IMR-90 (cell line): ENCODE results near the gene OLFM4. TPM values are rescaled to one million over a fixed set of nuclear protein-coding genes. Genes with fewer than 3 reads are reported as not detected.

ENCODE experiments used
- ATAC-seq: fragments of 200-7000 bp; cut with Tn5 transposase; 2 replicates; pipeline ENCODE4 v1.9.1; 2020; ENCODE audit warnings: low read depth, mild to moderate bottlenecking, moderate library complexity
- BruUV-seq: library from RNA; stranded (reverse); fragments of 400-500 nt; replicated peaks from 2 replicates; lab custom pipeline; 2021; lab: Mats Ljungman, UMichigan
- CTCF ChIA-PET: fragments of 300-600 bp; formaldehyde crosslinking; extraction: SDS; loops from one replicate; lab custom pipeline; 2021; ENCODE audit warnings: antibody characterized with exemption; lab: Yijun Ruan, JAX
- POLR2A ChIA-PET: fragments of 300-600 bp; sonication (Branson Sonifier 250); formaldehyde crosslinking; loops from one replicate; lab custom pipeline; 2022; ENCODE audit warnings: antibody characterized with exemption; ENCODE audit not compliant: unreplicated experiment; lab: Charles Lee
- DNase-seq: peaks from one replicate; pipeline ENCODE4 v3.0.0; 2013
- H2AFZ ChIP-seq: replicated peaks from 2 replicates; pipeline ENCODE3; 2013; ENCODE audit warnings: low read length, mild to moderate bottlenecking; ENCODE audit not compliant: poor library complexity
- H2AK5ac ChIP-seq: 2 replicates; pipeline ENCODE4 v1.6.1; 2013; ENCODE audit warnings: low read depth, low read length, inconsistent platforms
- H2AK9ac ChIP-seq: replicated peaks from 2 replicates; pipeline ENCODE3; 2013; ENCODE audit warnings: mild to moderate bottlenecking, low read depth, low read length, moderate library complexity; ENCODE audit not compliant: poor library complexity
- H2BK120ac ChIP-seq: 2 replicates; pipeline ENCODE4 v1.6.1; 2013; ENCODE audit warnings: low read depth, low read length, inconsistent platforms
- H2BK15ac ChIP-seq: 3 replicates; pipeline ENCODE4 v1.6.1; 2013; ENCODE audit warnings: low read depth, low read length, inconsistent platforms
- H2BK20ac ChIP-seq: 2 replicates; pipeline ENCODE4 v1.6.1; 2013; ENCODE audit warnings: low read depth, mild to moderate bottlenecking, inconsistent platforms, low read length, moderate library complexity
- H2BK5ac ChIP-seq: 2 replicates; pipeline ENCODE4 v1.6.1; 2013; ENCODE audit warnings: mild to moderate bottlenecking, low read depth, low read length, inconsistent platforms; ENCODE audit not compliant: poor library complexity, severe bottlenecking
- H3K14ac ChIP-seq: replicated peaks from 2 replicates; pipeline ENCODE4 v1.6.1; 2013; ENCODE audit warnings: low read depth, low read length, inconsistent platforms
- H3K18ac ChIP-seq: 2 replicates; pipeline ENCODE4 v1.6.1; 2013; ENCODE audit warnings: low read depth, low read length, control low read depth
- H3K23ac ChIP-seq: 2 replicates; pipeline ENCODE4 v1.6.1; 2013; ENCODE audit warnings: low read depth, low read length, inconsistent platforms
- H3K27ac ChIP-seq: 2 replicates; pipeline ENCODE4 v1.5.1; 2013; ENCODE audit warnings: mild to moderate bottlenecking, control low read depth, low read length; ENCODE audit not compliant: insufficient read depth
- H3K27me3 ChIP-seq: 2 replicates; pipeline ENCODE4 v1.6.1; 2013; ENCODE audit warnings: low read length; ENCODE audit not compliant: control insufficient read depth, insufficient read depth
- H3K36me3 ChIP-seq: 2 replicates; pipeline ENCODE4 v1.6.1; 2013; ENCODE audit warnings: low read length, mixed read lengths; ENCODE audit not compliant: control insufficient read depth, insufficient read depth
- H3K4ac ChIP-seq: 2 replicates; pipeline ENCODE4 v1.6.1; 2013; ENCODE audit warnings: low read depth, low read length, inconsistent platforms
- H3K4me1 ChIP-seq: 2 replicates; pipeline ENCODE4 v1.6.1; 2013; ENCODE audit warnings: low read length, mixed read lengths; ENCODE audit not compliant: control insufficient read depth, insufficient read depth
- H3K4me2 ChIP-seq: 2 replicates; pipeline ENCODE4 v1.6.1; 2013; ENCODE audit warnings: low read depth, mild to moderate bottlenecking, control low read depth, low read length, moderate library complexity
- H3K4me3 ChIP-seq: 2 replicates; pipeline ENCODE4 v1.5.1; 2013; ENCODE audit warnings: low read depth, mild to moderate bottlenecking, control low read depth, low read length, moderate library complexity; ENCODE audit not compliant: insufficient read depth
- H3K56ac ChIP-seq: 2 replicates; pipeline ENCODE4 v1.6.1; 2013; ENCODE audit warnings: low read length, inconsistent platforms; ENCODE audit not compliant: insufficient read depth; ENCODE audit errors: extremely low read depth
- H3K79me1 ChIP-seq, 2 experiments: 2 replicates each; pipeline ENCODE4 v1.6.1; 2013; ENCODE audit warnings: low read length in 2 of 2, inconsistent platforms in 1 of 2, low read depth in 1 of 2
- H3K9ac ChIP-seq: 2 replicates; pipeline ENCODE4 v1.6.1; 2013; ENCODE audit warnings: low read depth, low read length, control low read depth
- H3K9me1 ChIP-seq: 2 replicates; pipeline ENCODE4 v1.6.1; 2013; ENCODE audit warnings: low read length, inconsistent platforms; ENCODE audit not compliant: insufficient read depth
- H3K9me3 ChIP-seq: 2 replicates; pipeline ENCODE4 v1.6.1; 2013; ENCODE audit warnings: low read length; ENCODE audit not compliant: control insufficient read depth, insufficient read depth
- H4K20me1 ChIP-seq: 2 replicates; pipeline ENCODE4 v1.6.1; 2013; ENCODE audit warnings: low read length, inconsistent platforms; ENCODE audit not compliant: insufficient read depth
- H4K5ac ChIP-seq: 2 replicates; pipeline ENCODE4 v1.6.1; 2013; ENCODE audit warnings: mild to moderate bottlenecking, low read depth, low read length, control low read depth
- H4K8ac ChIP-seq, 2 experiments: 2 replicates each; pipeline ENCODE4 v1.6.1; 2013; ENCODE audit warnings: low read depth in 2 of 2, low read length in 2 of 2, control low read depth in 1 of 2, inconsistent platforms in 1 of 2
- H4K91ac ChIP-seq: 2 replicates; pipeline ENCODE4 v1.6.1; 2013; ENCODE audit warnings: low read depth, low read length, inconsistent platforms; ENCODE audit not compliant: insufficient read depth
- CHD1 ChIP-seq: IDR thresholded peaks from 2 replicates; pipeline ENCODE4 v1.6.1; 2012; ENCODE audit warnings: low read depth, low read length, improper control_type of control experiment
- WGBS, 2 experiments: methylation state at CpG; one replicate each; pipeline versions ENCODE4 v1.1.5 to v1.1.7; 2013; ENCODE audit warnings: missing lambda C conversion rate in 2 of 2; ENCODE audit not compliant: insufficient read length in 1 of 2; ENCODE audit errors: extremely low coverage in 2 of 2; 5-methylcytosine and 5-hydroxymethylcytosine counted together
- dilution Hi-C: fragments of 300-500 bp; cut with HindIII; formaldehyde crosslinking; loops from one replicate; pipeline ENCODE4 v1.14.3; 2018; ENCODE audit warnings: low sequenced_read_pairs; ENCODE audit not compliant: unreplicated experiment
- in situ Hi-C: fragments of 300-500 bp; cut with MboI; formaldehyde crosslinking; loops from 3 replicates; pipeline ENCODE4 v1.14.3; 2019; ENCODE audit warnings: low sequenced_read_pairs, inconsistent platforms, mixed read lengths
- intact Hi-C: fragments of 100-400 bp; cut with micrococcal nuclease; formaldehyde crosslinking; loops from 2 replicates; pipeline ENCODE4 v1.10.0; 2022
- polyA plus RNA-seq, 3 experiments: library from polyadenylated mRNA; depleted of rRNA; stranded (reverse); fragments of >200 nt; gene quantifications; 2 replicates each; pipeline ENCODE4 v1.2.3, GENCODE V29; 2012; ENCODE audit warnings: low replicate concordance in 1 of 3
- total RNA-seq: library from RNA; depleted of rRNA; stranded (reverse); fragments of >200 nt; gene quantifications from 2 replicates; pipeline ENCODE4 v1.2.3, GENCODE V29; 2012

The OLFM4 gene
- total and polyA plus RNA-seq, 2 of the 4 experiments (the other 2 are of a cell fraction), result not detected

- ATAC-seq (no peak), DNase-seq (no peak)
- ChIA-PET CTCF (no interaction called here), POLR2A (no interaction called here)
- no peak overlapping the region for H3K4ac ChIP-seq
- no peak overlapping the region for H3K4me3 ChIP-seq
- no peak overlapping the region for H2BK15ac ChIP-seq
- H3K23ac ChIP-seq, result no peak overlapping the region
- H2AFZ ChIP-seq, result no peak overlapping the region
- no peak overlapping the region for H4K8ac ChIP-seq
- no peak overlapping the region for H2AK9ac ChIP-seq
- no peak overlapping the region for H3K9ac ChIP-seq
- no peak overlapping the region for H2BK5ac ChIP-seq
- dilution Hi-C loops, result no loop called here
- no peaks in the 10 kb centered on the region for H3K79me1 ChIP-seq
- in situ Hi-C loops, result no loop called here
- H3K27ac ChIP-seq, result no peak overlapping the region
- H2AK5ac ChIP-seq, result no peak overlapping the region
- H3K18ac ChIP-seq, result no peak overlapping the region
- H4K91ac ChIP-seq, result no peak overlapping the region
- no peak overlapping the region for H2BK120ac ChIP-seq
- H3K9me1 ChIP-seq, result no peaks in the 10 kb centered on the region
- intact Hi-C loops, result no loop called here
- H2BK20ac ChIP-seq, result no peak overlapping the region
- H3K27me3 ChIP-seq, result no peaks in the 10 kb centered on the region
- H3K9me3 ChIP-seq, result peaks cover 6% of the 10 kb centered on the region; the same call in 1 of the 2 replicates
- no peak overlapping the region for H4K5ac ChIP-seq
- no CpG with 5 or more reads among the region's 2 CpGs for WGBS, 2 experiments
- no peaks in the 10 kb centered on the region for H4K20me1 ChIP-seq
- H3K4me2 ChIP-seq, result no peak overlapping the region
- H3K14ac ChIP-seq, result no peak overlapping the region
- no TSS peak for BruUV-seq
- H3K36me3 ChIP-seq, result no peaks in the 10 kb centered on the region
- no peak overlapping the region for H3K56ac ChIP-seq
- TF ChIP-seq CHD1, result no peak
- H3K4me1 ChIP-seq, result no peaks in the 10 kb centered on the region
These were observed 34.6 kb upstream of the OLFM4 start for GRCh38 chr13:52994051-52994450.
